ENCODE data around the gene CCDC14.
"Not testable (repeated sequence)": the region's sequence is repeated elsewhere in the genome, so short reads cannot be mapped to it uniquely, and the experiment has no call there.

The CCDC14 gene

GRCh38 chr3:123893012-123893411, 68.0 kb downstream of the CCDC14 start:
- Histone ChIP-seq H3K36me3 (ENCODE audit: control insufficient read depth, insufficient read depth, low read length) (no peaks in the 10 kb centered on the region), H3K4me1 (ENCODE audit: control insufficient read depth, insufficient read depth, low read length, poor library complexity, severe bottlenecking) (no peaks in the 10 kb centered on the region), H3K4me3 (ENCODE audit: extremely low read depth, insufficient read depth, low read length, poor library complexity, severe bottlenecking) (no peak overlapping the region), H3K27ac (ENCODE audit: low read depth, low read length, severe bottlenecking) (no peak overlapping the region), H3K9me3 (ENCODE audit: control insufficient read depth, low read length) (peaks cover 18% of the 10 kb centered on the region)
- WGBS, 2 experiments (ENCODE audit: insufficient coverage in 2 of 2), result 100% methylated on average over 1 of the region's 1 CpG; no CpG with 5 or more reads in 1 of the 2 experiments

- Histone ChIP-seq H3K4me1 (ENCODE audit: control insufficient read depth, insufficient read depth, low read length, poor library complexity, severe bottlenecking) (no peaks in the 10 kb centered on the region), H3K9me3 (ENCODE audit: control insufficient read depth, low read length) (peaks cover 18% of the 10 kb centered on the region), H3K4me3 (ENCODE audit: extremely low read depth, insufficient read depth, low read length, poor library complexity, severe bottlenecking) (no peak overlapping the region), H3K36me3 (ENCODE audit: control insufficient read depth, insufficient read depth, low read length) (no peaks in the 10 kb centered on the region), H3K27ac (ENCODE audit: low read depth, low read length, severe bottlenecking) (no peak overlapping the region)
- WGBS, 2 experiments (ENCODE audit: insufficient coverage in 2 of 2), result 0% methylated on average over 1 of the region's 1 CpG
Observed at GRCh38 chr3:123892195-123892594, 68.8 kb downstream of the CCDC14 start.

GRCh38 chr3:123890991-123891390, 70.0 kb downstream of the CCDC14 start:
- not testable (repeated sequence) for H3K27ac ChIP-seq (ENCODE audit: low read depth, low read length, severe bottlenecking); H3K4me3 ChIP-seq (ENCODE audit: extremely low read depth, insufficient read depth, low read length, poor library complexity, severe bottlenecking); H3K4me1 ChIP-seq (ENCODE audit: control insufficient read depth, insufficient read depth, low read length, poor library complexity, severe bottlenecking); H3K36me3 ChIP-seq (ENCODE audit: control insufficient read depth, insufficient read depth, low read length)
- 33 to 67% methylated on average over 1 of the region's 1 CpG for WGBS, 2 experiments (ENCODE audit: insufficient coverage in 2 of 2)
- peaks cover 18% of the 10 kb centered on the region for H3K9me3 ChIP-seq (ENCODE audit: control insufficient read depth, low read length)

GRCh38 chr3:123890162-123890561, 70.9 kb downstream of the CCDC14 start:
- 80 to 90% methylated on average over 1 to 3 of the region's 3 CpGs for WGBS, 2 experiments (ENCODE audit: insufficient coverage in 2 of 2)
- not testable (repeated sequence) for H3K27ac ChIP-seq (ENCODE audit: low read depth, low read length, severe bottlenecking); H3K36me3 ChIP-seq (ENCODE audit: control insufficient read depth, insufficient read depth, low read length); H3K4me1 ChIP-seq (ENCODE audit: control insufficient read depth, insufficient read depth, low read length, poor library complexity, severe bottlenecking); H3K4me3 ChIP-seq (ENCODE audit: extremely low read depth, insufficient read depth, low read length, poor library complexity, severe bottlenecking)
- H3K9me3 ChIP-seq (ENCODE audit: control insufficient read depth, low read length), result peaks cover 18% of the 10 kb centered on the region

- H3K27ac ChIP-seq (ENCODE audit: low read depth, low read length, severe bottlenecking), result no peak overlapping the region
- H3K36me3 ChIP-seq (ENCODE audit: control insufficient read depth, insufficient read depth, low read length), result no peaks in the 10 kb centered on the region
- H3K9me3 ChIP-seq (ENCODE audit: control insufficient read depth, low read length), result no peaks in the 10 kb centered on the region
- H3K4me3 ChIP-seq (ENCODE audit: extremely low read depth, insufficient read depth, low read length, poor library complexity, severe bottlenecking), result peak overlapping the region; percentile 39
- peaks cover 3% of the 10 kb centered on the region for H3K4me1 ChIP-seq (ENCODE audit: control insufficient read depth, insufficient read depth, low read length, poor library complexity, severe bottlenecking)
Observed at GRCh38 chr3:123884993-123885392, 76.0 kb downstream of the CCDC14 start.

GRCh38 chr3:123884203-123884831, 76.7 kb downstream of the CCDC14 start, which contains the start of gene MYLK:
Gene MYLK (minus strand): TSS chr3:123884332. CDS start chr3:123793841, 90,491 bp downstream.
- Histone ChIP-seq H3K36me3 (ENCODE audit: control insufficient read depth, insufficient read depth, low read length) (no peaks in the 10 kb centered on the region), H3K9me3 (ENCODE audit: control insufficient read depth, low read length) (no peaks in the 10 kb centered on the region), H3K4me3 (ENCODE audit: extremely low read depth, insufficient read depth, low read length, poor library complexity, severe bottlenecking) (peak within 1 kb of the TSS; percentile 61), H3K4me1 (ENCODE audit: control insufficient read depth, insufficient read depth, low read length, poor library complexity, severe bottlenecking) (peaks cover 3% of the 10 kb centered on the region), H3K27ac (ENCODE audit: low read depth, low read length, severe bottlenecking) (peak within 1 kb of the TSS; percentile 36)
- WGBS, 2 experiments (ENCODE audit: insufficient coverage in 2 of 2), result 2 to 5% methylated on average over 18 to 38 of the region's 70 CpGs

- Histone ChIP-seq H3K9me3 (ENCODE audit: control insufficient read depth, low read length) (no peaks in the 10 kb centered on the region), H3K4me3 (ENCODE audit: extremely low read depth, insufficient read depth, low read length, poor library complexity, severe bottlenecking) (peak overlapping the region; percentile 61), H3K27ac (ENCODE audit: low read depth, low read length, severe bottlenecking) (no peak overlapping the region), H3K4me1 (ENCODE audit: control insufficient read depth, insufficient read depth, low read length, poor library complexity, severe bottlenecking) (peaks cover 3% of the 10 kb centered on the region), H3K36me3 (ENCODE audit: control insufficient read depth, insufficient read depth, low read length) (no peaks in the 10 kb centered on the region)
- WGBS, 2 experiments (ENCODE audit: insufficient coverage in 2 of 2), result 0 to 6% methylated on average over 17 to 24 of the region's 29 CpGs
Observed at GRCh38 chr3:123883701-123884202, 77.3 kb downstream of the CCDC14 start.

GRCh38 chr3:123883111-123883510, 77.9 kb downstream of the CCDC14 start:
- peaks cover 3% of the 10 kb centered on the region for H3K4me1 ChIP-seq (ENCODE audit: control insufficient read depth, insufficient read depth, low read length, poor library complexity, severe bottlenecking)
- no peaks in the 10 kb centered on the region for H3K36me3 ChIP-seq (ENCODE audit: control insufficient read depth, insufficient read depth, low read length)
- H3K27ac ChIP-seq (ENCODE audit: low read depth, low read length, severe bottlenecking), result no peak overlapping the region
- 93 to 100% methylated on average over 2 to 3 of the region's 4 CpGs for WGBS, 2 experiments (ENCODE audit: insufficient coverage in 2 of 2)
- H3K4me3 ChIP-seq (ENCODE audit: extremely low read depth, insufficient read depth, low read length, poor library complexity, severe bottlenecking), result peak overlapping the region; percentile 61
- H3K9me3 ChIP-seq (ENCODE audit: control insufficient read depth, low read length), result no peaks in the 10 kb centered on the region

- Histone ChIP-seq H3K27ac (ENCODE audit: low read depth, low read length, severe bottlenecking) (no peak overlapping the region), H3K36me3 (ENCODE audit: control insufficient read depth, insufficient read depth, low read length) (no peaks in the 10 kb centered on the region), H3K4me1 (ENCODE audit: control insufficient read depth, insufficient read depth, low read length, poor library complexity, severe bottlenecking) (peaks cover 3% of the 10 kb centered on the region), H3K9me3 (ENCODE audit: control insufficient read depth, low read length) (no peaks in the 10 kb centered on the region), H3K4me3 (ENCODE audit: extremely low read depth, insufficient read depth, low read length, poor library complexity, severe bottlenecking) (no peak overlapping the region)
- WGBS, 2 experiments (ENCODE audit: insufficient coverage in 2 of 2), result 100% methylated on average over 1 of the region's 2 CpGs
Observed at GRCh38 chr3:123881771-123882170, 79.3 kb downstream of the CCDC14 start.

- 69 to 72% methylated on average over 6 of the region's 6 CpGs for WGBS, 2 experiments (ENCODE audit: insufficient coverage in 2 of 2)
- no peak overlapping the region for H3K4me3 ChIP-seq (ENCODE audit: extremely low read depth, insufficient read depth, low read length, poor library complexity, severe bottlenecking)
- H3K4me1 ChIP-seq (ENCODE audit: control insufficient read depth, insufficient read depth, low read length, poor library complexity, severe bottlenecking), result peaks cover 3% of the 10 kb centered on the region
- H3K36me3 ChIP-seq (ENCODE audit: control insufficient read depth, insufficient read depth, low read length), result no peaks in the 10 kb centered on the region
- H3K9me3 ChIP-seq (ENCODE audit: control insufficient read depth, low read length), result no peaks in the 10 kb centered on the region
- H3K27ac ChIP-seq (ENCODE audit: low read depth, low read length, severe bottlenecking), result no peak overlapping the region
Observed at GRCh38 chr3:123880998-123881561, 79.9 kb downstream of the CCDC14 start.

GRCh38 chr3:123878807-123879206, 82.2 kb downstream of the CCDC14 start:
- Histone ChIP-seq H3K27ac (ENCODE audit: low read depth, low read length, severe bottlenecking) (no peak overlapping the region), H3K9me3 (ENCODE audit: control insufficient read depth, low read length) (no peaks in the 10 kb centered on the region)

More at GRCh38 chr3:123878807-123879206, 82.2 kb downstream of the CCDC14 start:
- peaks cover 3% of the 10 kb centered on the region for H3K4me1 ChIP-seq (ENCODE audit: control insufficient read depth, insufficient read depth, low read length, poor library complexity, severe bottlenecking)
- no peak overlapping the region for H3K4me3 ChIP-seq (ENCODE audit: extremely low read depth, insufficient read depth, low read length, poor library complexity, severe bottlenecking)
- 94 to 100% methylated on average over 4 of the region's 7 CpGs for WGBS, 2 experiments (ENCODE audit: insufficient coverage in 2 of 2)
- H3K36me3 ChIP-seq (ENCODE audit: control insufficient read depth, insufficient read depth, low read length), result peaks cover 6% of the 10 kb centered on the region

Measured in mesodermal cell (in vitro differentiated cells).